ENCODE data around the gene GALNT2.
A peak's percentile ranks its signal among the peaks of the same experiment; 100 is the strongest.

The GALNT2 gene

GRCh38 chr1:230073371-230074035 lies 6.5 kb downstream of the GALNT2 start:
- TF ChIP-seq CTCF (IDR thresholded peaks at IDR 0.05; ENCODE audit: control insufficient read depth, insufficient read depth, low read depth, low read length, missing control alignments): no peak
- H3K4me3 ChIP-seq (ENCODE audit: control insufficient read depth, low read depth, low read length): no peak overlapping the region
- no peak for DNase-seq (ENCODE audit: low read depth)

GRCh38 chr1:230074270-230074669 lies 7.2 kb downstream of the GALNT2 start:
- TF ChIP-seq CTCF (IDR thresholded peaks at IDR 0.05; ENCODE audit: control insufficient read depth, insufficient read depth, low read depth, low read length, missing control alignments): peak; percentile 7
- DNase-seq (ENCODE audit: low read depth): no peak
- no peak overlapping the region for H3K4me3 ChIP-seq (ENCODE audit: control insufficient read depth, low read depth, low read length)

- no peak for TF ChIP-seq CTCF (IDR thresholded peaks at IDR 0.05; ENCODE audit: control insufficient read depth, insufficient read depth, low read depth, low read length, missing control alignments)
- DNase-seq (ENCODE audit: low read depth): no peak
- no peak overlapping the region for H3K4me3 ChIP-seq (ENCODE audit: control insufficient read depth, low read depth, low read length)
Measured at GRCh38 chr1:230074762-230075161, 7.7 kb downstream of the GALNT2 start.

- no peak for TF ChIP-seq CTCF (IDR thresholded peaks at IDR 0.05; ENCODE audit: control insufficient read depth, insufficient read depth, low read depth, low read length, missing control alignments)
- H3K4me3 ChIP-seq (ENCODE audit: control insufficient read depth, low read depth, low read length): no peak overlapping the region
- DNase-seq (ENCODE audit: low read depth): no peak
Measured at GRCh38 chr1:230076121-230076520, 9.1 kb downstream of the GALNT2 start.

GRCh38 chr1:230077011-230077410 lies 10.0 kb downstream of the GALNT2 start:
- no peak for TF ChIP-seq CTCF (IDR thresholded peaks at IDR 0.05; ENCODE audit: control insufficient read depth, insufficient read depth, low read depth, low read length, missing control alignments)
- no peak for DNase-seq (ENCODE audit: low read depth)
- no peak overlapping the region for H3K4me3 ChIP-seq (ENCODE audit: control insufficient read depth, low read depth, low read length)

- TF ChIP-seq CTCF (IDR thresholded peaks at IDR 0.05; ENCODE audit: control insufficient read depth, insufficient read depth, low read depth, low read length, missing control alignments): no peak
- H3K4me3 ChIP-seq (ENCODE audit: control insufficient read depth, low read depth, low read length): no peak overlapping the region
- no peak for DNase-seq (ENCODE audit: low read depth)
Measured at GRCh38 chr1:230077436-230078213, 10.6 kb downstream of the GALNT2 start.
